ENCODE measurements around the gene NBPF1. TPM values are rescaled to one million over a fixed set of nuclear protein-coding genes. Genes with fewer than 3 reads are reported as not detected.

The NBPF1 gene
- total and polyA plus RNA-seq, 9 of the 15 experiments (the other 6 are each of a cell fraction or from before 2014, with no cell fraction given), result 5.2 to 42.6 (median 24.1) TPM

DNA sequence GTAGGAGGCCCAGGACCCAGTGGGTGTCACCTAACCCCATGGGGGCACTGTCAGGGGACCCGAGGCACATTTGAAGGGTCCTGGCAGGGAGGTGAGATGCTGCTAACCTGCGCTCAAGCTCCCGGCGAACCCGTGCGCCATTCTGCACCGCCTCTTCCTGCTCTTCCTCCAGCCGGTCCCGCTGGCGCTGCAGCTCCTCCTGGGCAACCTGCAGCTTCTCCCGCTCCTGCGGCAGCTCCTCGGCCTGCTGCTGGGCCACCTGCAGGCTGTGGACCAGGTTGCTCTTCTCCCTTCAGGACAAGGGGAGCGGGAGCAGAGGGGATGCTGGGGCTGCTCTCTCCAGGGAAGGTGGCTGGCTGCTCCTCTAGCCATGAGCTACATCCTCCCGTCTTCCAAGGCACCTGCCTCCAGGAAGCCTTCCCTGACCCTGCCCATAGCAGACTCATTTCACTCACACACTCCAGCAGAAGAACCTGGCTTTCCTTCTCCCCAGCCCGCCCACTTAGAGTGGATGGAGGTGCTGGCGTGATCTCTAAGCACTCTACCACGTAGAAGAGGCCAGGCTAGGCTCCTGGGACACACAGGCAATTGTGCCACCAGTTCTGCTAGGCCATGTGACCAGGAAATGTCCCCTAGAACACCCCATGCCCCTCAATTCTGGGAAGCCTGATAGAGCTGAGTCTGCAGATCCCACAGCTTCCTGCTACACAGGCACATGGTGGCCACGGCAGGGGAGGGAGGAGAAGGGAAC is 15.2 kb upstream of the NBPF1 start (continued):
- TF ChIP-seq, protein P1, sequence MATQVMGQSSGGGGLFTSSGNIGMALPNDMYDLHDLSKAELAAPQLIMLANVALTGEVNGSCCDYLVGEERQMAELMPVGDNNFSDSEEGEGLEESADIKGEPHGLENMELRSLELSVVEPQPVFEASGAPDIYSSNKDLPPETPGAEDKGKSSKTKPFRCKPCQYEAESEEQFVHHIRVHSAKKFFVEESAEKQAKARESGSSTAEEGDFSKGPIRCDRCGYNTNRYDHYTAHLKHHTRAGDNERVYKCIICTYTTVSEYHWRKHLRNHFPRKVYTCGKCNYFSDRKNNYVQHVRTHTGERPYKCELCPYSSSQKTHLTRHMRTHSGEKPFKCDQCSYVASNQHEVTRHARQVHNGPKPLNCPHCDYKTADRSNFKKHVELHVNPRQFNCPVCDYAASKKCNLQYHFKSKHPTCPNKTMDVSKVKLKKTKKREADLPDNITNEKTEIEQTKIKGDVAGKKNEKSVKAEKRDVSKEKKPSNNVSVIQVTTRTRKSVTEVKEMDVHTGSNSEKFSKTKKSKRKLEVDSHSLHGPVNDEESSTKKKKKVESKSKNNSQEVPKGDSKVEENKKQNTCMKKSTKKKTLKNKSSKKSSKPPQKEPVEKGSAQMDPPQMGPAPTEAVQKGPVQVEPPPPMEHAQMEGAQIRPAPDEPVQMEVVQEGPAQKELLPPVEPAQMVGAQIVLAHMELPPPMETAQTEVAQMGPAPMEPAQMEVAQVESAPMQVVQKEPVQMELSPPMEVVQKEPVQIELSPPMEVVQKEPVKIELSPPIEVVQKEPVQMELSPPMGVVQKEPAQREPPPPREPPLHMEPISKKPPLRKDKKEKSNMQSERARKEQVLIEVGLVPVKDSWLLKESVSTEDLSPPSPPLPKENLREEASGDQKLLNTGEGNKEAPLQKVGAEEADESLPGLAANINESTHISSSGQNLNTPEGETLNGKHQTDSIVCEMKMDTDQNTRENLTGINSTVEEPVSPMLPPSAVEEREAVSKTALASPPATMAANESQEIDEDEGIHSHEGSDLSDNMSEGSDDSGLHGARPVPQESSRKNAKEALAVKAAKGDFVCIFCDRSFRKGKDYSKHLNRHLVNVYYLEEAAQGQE (IDR thresholded peaks at IDR 0.05; ENCODE audit: borderline replicate concordance), result no peak
- TF ChIP-seq, protein P1 (CRISPR knock-in tag; IDR thresholded peaks at IDR 0.05; ENCODE audit: low read depth), result 0 out of 2 replicates have a peak, but pooled peaks have one; percentile 39
- no peak for TF ChIP-seq ZNF134 (CRISPR knock-in tag; conservative IDR thresholded peaks at IDR 0.05)
- no peak for TF ChIP-seq BACH1 (tag; IDR thresholded peaks at IDR 0.05)
- TF ChIP-seq XRCC4 (IDR thresholded peaks at IDR 0.05; ENCODE audit: extremely low read depth, insufficient read depth, insufficient read length), result no peak
- TF ChIP-seq ZBTB1 (CRISPR knock-in tag; IDR thresholded peaks at IDR 0.05; ENCODE audit: borderline replicate concordance, low read depth), result no peak
- TF ChIP-seq TAF7 (tag; IDR thresholded peaks at IDR 0.05), result no peak
- no peak for TF ChIP-seq NCOR1 (IDR thresholded peaks at IDR 0.05)
- no peak for TF ChIP-seq SRF (CRISPR knock-in tag; IDR thresholded peaks at IDR 0.05)
- no peak for TF ChIP-seq KHSRP (IDR thresholded peaks at IDR 0.05)
- TF ChIP-seq MIER1 (IDR thresholded peaks at IDR 0.05; ENCODE audit: low read depth), result no peak
- TF ChIP-seq IRF9 (tag; IDR thresholded peaks at IDR 0.05), result no peak
- no peak for TF ChIP-seq CCAR2 (IDR thresholded peaks at IDR 0.05; ENCODE audit: low read depth, low read length)
- TF ChIP-seq SIN3A (IDR thresholded peaks at IDR 0.05; ENCODE audit: borderline replicate concordance in 2 of 2, control insufficient read depth in 1 of 2, low read depth in 2 of 2, low read length in 2 of 2), result 0 out of 4 replicates have a peak, but pooled peaks of 1 of the 2 experiments have one; percentile 27
- TF ChIP-seq ATF1 (CRISPR knock-in tag; IDR thresholded peaks at IDR 0.05), result peak; percentile 40; the same call in 1 of the 2 replicates
- TF ChIP-seq ATF1 (tag; IDR thresholded peaks at IDR 0.05), result no peak
- no peak for TF ChIP-seq MTF1 (CRISPR knock-in tag; IDR thresholded peaks at IDR 0.05; ENCODE audit: borderline replicate concordance)
- TF ChIP-seq FOSL1 (tag; conservative IDR thresholded peaks at IDR 0.05), result no peak
- no peak for TF ChIP-seq CTBP1 (IDR thresholded peaks at IDR 0.05; ENCODE audit: borderline replicate concordance)
- TF ChIP-seq PTTG1 (tag; IDR thresholded peaks at IDR 0.05; ENCODE audit: low read depth), result no peak
- TF ChIP-seq FIP1L1 (IDR thresholded peaks at IDR 0.05; ENCODE audit: low read depth, low read length, poor library complexity, severe bottlenecking), result peak; percentile 42
